ENCODE results near the gene ACSL5.

DNA sequence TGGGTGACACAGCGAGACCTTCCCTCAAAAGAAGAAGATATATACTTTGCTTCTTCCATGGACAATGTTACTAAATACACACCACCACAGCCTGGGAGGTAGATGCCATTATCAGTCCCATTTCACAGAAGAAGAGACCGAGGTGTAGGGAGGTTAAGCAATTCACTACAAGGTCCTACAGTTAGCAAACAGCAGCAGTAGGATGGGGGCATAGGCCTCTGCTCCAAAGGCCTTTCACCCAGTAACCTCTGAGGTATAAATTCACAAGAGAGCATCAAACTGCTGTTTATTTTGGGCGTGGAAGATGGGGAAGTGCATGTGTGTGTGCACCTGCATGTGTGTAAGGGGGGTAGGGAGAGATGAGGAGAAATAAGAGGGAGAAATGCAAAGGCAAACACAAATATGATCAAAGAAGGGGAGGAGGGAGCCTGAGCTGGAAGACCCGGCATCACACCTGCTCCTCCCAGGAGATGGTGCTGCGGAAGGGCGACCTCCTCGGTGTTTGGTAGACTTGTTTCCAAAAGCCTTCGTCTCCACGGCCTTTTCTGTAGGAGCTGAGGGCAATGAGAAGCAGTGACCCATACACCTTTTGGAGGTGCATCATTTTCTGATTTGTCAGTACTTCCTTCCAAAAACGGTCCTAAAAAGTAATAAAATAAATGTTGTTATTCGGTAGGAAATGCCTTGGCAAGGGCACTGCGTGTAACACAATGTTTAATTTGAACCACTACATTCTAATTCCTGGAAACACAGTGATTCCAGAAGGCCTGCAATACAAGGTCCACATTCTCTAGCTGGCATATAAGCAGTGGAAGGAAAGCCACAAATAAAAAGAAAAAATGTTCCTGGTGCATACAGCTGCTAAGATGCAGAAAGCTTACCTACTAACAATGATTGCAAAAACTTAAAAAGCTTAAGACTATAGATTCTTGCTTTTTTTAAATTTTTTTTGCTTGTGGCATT lies 25.9 kb upstream of the ACSL5 start:
- TF ChIP-seq, protein P1, sequence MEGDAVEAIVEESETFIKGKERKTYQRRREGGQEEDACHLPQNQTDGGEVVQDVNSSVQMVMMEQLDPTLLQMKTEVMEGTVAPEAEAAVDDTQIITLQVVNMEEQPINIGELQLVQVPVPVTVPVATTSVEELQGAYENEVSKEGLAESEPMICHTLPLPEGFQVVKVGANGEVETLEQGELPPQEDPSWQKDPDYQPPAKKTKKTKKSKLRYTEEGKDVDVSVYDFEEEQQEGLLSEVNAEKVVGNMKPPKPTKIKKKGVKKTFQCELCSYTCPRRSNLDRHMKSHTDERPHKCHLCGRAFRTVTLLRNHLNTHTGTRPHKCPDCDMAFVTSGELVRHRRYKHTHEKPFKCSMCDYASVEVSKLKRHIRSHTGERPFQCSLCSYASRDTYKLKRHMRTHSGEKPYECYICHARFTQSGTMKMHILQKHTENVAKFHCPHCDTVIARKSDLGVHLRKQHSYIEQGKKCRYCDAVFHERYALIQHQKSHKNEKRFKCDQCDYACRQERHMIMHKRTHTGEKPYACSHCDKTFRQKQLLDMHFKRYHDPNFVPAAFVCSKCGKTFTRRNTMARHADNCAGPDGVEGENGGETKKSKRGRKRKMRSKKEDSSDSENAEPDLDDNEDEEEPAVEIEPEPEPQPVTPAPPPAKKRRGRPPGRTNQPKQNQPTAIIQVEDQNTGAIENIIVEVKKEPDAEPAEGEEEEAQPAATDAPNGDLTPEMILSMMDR (conservative IDR thresholded peaks at IDR 0.05 in 1 of 2, IDR thresholded peaks at IDR 0.05 in 1 of 2; ENCODE audit: low read depth in 1 of 2, low read length in 2 of 2), result no peak
- TF ChIP-seq EZH2 (IDR thresholded peaks at IDR 0.05; ENCODE audit: low read length, missing control alignments), result no peak
